K562 (cell line): ENCODE measurements around the gene TMEM123. TPM values are rescaled to one million over a fixed set of nuclear protein-coding genes. Genes with fewer than 3 reads are reported as not detected.

Experiments used
- ARID3A ChIP-seq: IDR thresholded peaks from 2 replicates; pipeline ENCODE4 v1.6.1; 2012; ENCODE audit warnings: low read depth, low read length, improper control_type of control experiment, borderline replicate concordance
- BRF1 ChIP-seq: IDR thresholded peaks from 3 replicates; pipeline ENCODE4 v1.6.1; 2011; ENCODE audit warnings: borderline replicate concordance, mild to moderate bottlenecking; ENCODE audit not compliant: insufficient read length; ENCODE audit errors: extremely low read depth
- CBX1 ChIP-seq: sonication (generic); IDR thresholded peaks from 2 replicates; pipeline ENCODE4 v1.6.1; 2016; ENCODE audit warnings: antibody characterized with exemption, low read depth, mild to moderate bottlenecking
- CHD4 ChIP-seq: fragments of 200-600 bp; sonication (generic); IDR thresholded peaks from 3 replicates; pipeline ENCODE4 v1.6.1; 2012; ENCODE audit warnings: low read depth, mild to moderate bottlenecking, mixed read lengths, low read length, inconsistent platforms; ENCODE audit not compliant: insufficient read depth, insufficient replicate concordance, poor library complexity, severe bottlenecking
- CXXC5 ChIP-seq: fragments of 250-450 bp; sonication (Bioruptor Pico); IDR thresholded peaks from 2 replicates; pipeline ENCODE4 v1.8.0; 2022; ENCODE audit warnings: inconsistent platforms, mild to moderate bottlenecking, moderate library complexity
- E2F3 ChIP-seq: fragments of 250-450 bp; sonication (Bioruptor Pico); IDR thresholded peaks from 2 replicates; pipeline ENCODE4 v1.4.0; 2020; ENCODE audit warnings: mild to moderate bottlenecking
- EP300 ChIP-seq: IDR thresholded peaks from 2 replicates; pipeline ENCODE4 v1.6.1; 2012; ENCODE audit warnings: low read length, improper control_type of control experiment
- FOXK1 ChIP-seq: sonication (generic); formaldehyde crosslinking; IDR thresholded peaks from 2 replicates; pipeline ENCODE4 v1.8.0; 2022; ENCODE audit warnings: missing genetic modification reagents, mild to moderate bottlenecking, borderline replicate concordance
- MAZ ChIP-seq, 2 experiments: fragments of 450-650 bp in 1 of 2; sonication (generic) in 1 of 2; formaldehyde crosslinking; IDR thresholded peaks in 1 of 2; conservative IDR thresholded peaks in 1 of 2; 2 replicates each; pipeline versions ENCODE4 v1.4.0 to v1.5.0; 2020; ENCODE audit warnings: mild to moderate bottlenecking in 1 of 2, missing genetic modification reagents in 1 of 2
- MEIS2 ChIP-seq: fragments of 450-650 bp; IDR thresholded peaks from 2 replicates; pipeline ENCODE4 v1.6.1; 2014; ENCODE audit warnings: mild to moderate bottlenecking; ENCODE audit not compliant: partially characterized antibody
- MLX ChIP-seq, 2 experiments: fragments of 450-650 bp in 1 of 2; sonication (generic) in 1 of 2; formaldehyde crosslinking; conservative IDR thresholded peaks; 2 replicates each; pipeline versions ENCODE4 v1.4.0 to v1.8.1; 2020 to 2022; ENCODE audit warnings: mild to moderate bottlenecking in 1 of 2, missing genetic modification reagents in 1 of 2
- POLR2G ChIP-seq: fragments of 200-400 bp; formaldehyde crosslinking; IDR thresholded peaks from 2 replicates; pipeline ENCODE4 v1.6.1; 2017; ENCODE audit warnings: low read depth, mild to moderate bottlenecking, antibody characterized with exemption, low read length, moderate library complexity
- RBBP5 ChIP-seq: fragments of 200-600 bp; sonication (generic); IDR thresholded peaks from 2 replicates; pipeline ENCODE4 v1.6.1; 2012; ENCODE audit warnings: borderline replicate concordance, mild to moderate bottlenecking, low read length, control low read depth, inconsistent platforms; ENCODE audit not compliant: insufficient read depth, poor library complexity, severe bottlenecking
- SP1 ChIP-seq: sonication (generic); formaldehyde crosslinking; IDR thresholded peaks from 2 replicates; pipeline ENCODE4 v1.8.1; 2022; ENCODE audit warnings: mild to moderate bottlenecking, missing genetic modification reagents
- STAT5A ChIP-seq: IDR thresholded peaks from 2 replicates; pipeline ENCODE4 v1.6.1; 2012; ENCODE audit warnings: low read length, inconsistent platforms, borderline replicate concordance
- TRIM24 ChIP-seq, 2 experiments: fragments of 450-650 bp; IDR thresholded peaks; 2 replicates each; pipeline ENCODE4 v1.6.1; 2016
- ZBTB11 ChIP-seq, 3 experiments: fragments of 200-800 bp in 1 of 3; fragments of 250-450 bp in 1 of 3; fragments of 450-650 bp in 1 of 3; sonication (Bioruptor Pico) in 1 of 3; sonication (Bioruptor generic) in 1 of 3; formaldehyde crosslinking in 1 of 3; IDR thresholded peaks; 2 replicates each; pipeline versions ENCODE4 v1.6.1 to v1.8.0; 2016 to 2022; ENCODE audit warnings: mild to moderate bottlenecking in 2 of 3, missing genetic modification characterization in 2 of 3, missing compliant biosample characterization in 1 of 3, moderate library complexity in 1 of 3
- ZBTB7A ChIP-seq: IDR thresholded peaks from 2 replicates; pipeline ENCODE4 v1.6.1; 2011; ENCODE audit warnings: low read depth, mild to moderate bottlenecking, low read length, moderate library complexity, borderline replicate concordance; ENCODE audit not compliant: control insufficient read depth
- ZC3H4 ChIP-seq: sonication (generic); formaldehyde crosslinking; IDR thresholded peaks from 2 replicates; pipeline ENCODE4 v1.9.0; 2021; ENCODE audit warnings: missing genetic modification reagents, borderline replicate concordance
- polyA plus RNA-seq, 8 experiments: library from polyadenylated mRNA; depleted of rRNA in 4 of 8; stranded (reverse) in 5 of 8; unstranded in 3 of 8; fragments of >200 nt; fragmentation: Nextera tagmentation in 2 of 8; fragmentation: Illumina TruSeq in 1 of 8; extraction: Ambion mirVana in 2 of 8; extraction: Trizol in 1 of 8; gene quantifications; 2 replicates each; pipeline versions ENCODE4 v1.2.1 to v1.2.3, GENCODE V29; 2011 to 2014; ENCODE audit warnings: inconsistent platforms in 1 of 8, missing spikeins in 1 of 8
- total RNA-seq, 7 experiments: library from RNA; depleted of rRNA in 6 of 7; stranded (reverse); fragments of >200 nt in 6 of 7; fragmentation: Illumina TruSeq in 2 of 7; extraction: Trizol in 2 of 7; gene quantifications; 2 replicates each; pipeline versions ENCODE4 v1.2.1 to v1.2.3, GENCODE V29; 2011 to 2021; ENCODE audit warnings: low replicate concordance in 1 of 7

The TMEM123 gene
- total and polyA plus RNA-seq, 9 of the 15 experiments (the other 6 are each of a cell fraction or from before 2014, with no cell fraction given) = 19.8 to 344 (median 82.4) TPM

- TF ChIP-seq CXXC5 (CRISPR knock-in tag) (0 out of 2 replicates have a peak, but pooled peaks have one; percentile 11), RBBP5 (peak; percentile 16), POLR2G (no peak), E2F3 (CRISPR knock-in tag) (no peak), SP1 (CRISPR knock-in tag) (peak; percentile 38; the same call in 1 of the 2 replicates), BRF1 (no peak), MLX (CRISPR knock-in tag; conservative IDR thresholded peaks at IDR 0.05) (no peak), TRIM24 (IDR thresholded peaks at IDR 0.05) (0 out of 4 replicates have a peak, but pooled peaks of 1 of the 2 experiments have one; percentile 7), ZC3H4 (CRISPR knock-in tag) (no peak), EP300 (peak; percentile 34; the same call in 1 of the 2 replicates), MAZ (CRISPR knock-in tag; conservative IDR thresholded peaks at IDR 0.05 in 1 of 2, IDR thresholded peaks at IDR 0.05 in 1 of 2) (peak; percentile 12 to 38; a peak in 2 of 4 replicates), MEIS2 (peak; percentile 15), ARID3A (0 out of 2 replicates have a peak, but pooled peaks have one; percentile 10), STAT5A (peak; percentile 26; the same call in 1 of the 2 replicates), CBX1 (no peak), ZBTB7A (peak; percentile 49; the same call in 1 of the 2 replicates), CHD4 (no peak), ZBTB11 (CRISPR knock-in tag; IDR thresholded peaks at IDR 0.05) (peak in 1 of 3 experiments; percentile 39; a peak in 1 of 6 replicates), FOXK1 (CRISPR knock-in tag) (no peak)
These were observed 67.2 kb downstream of the TMEM123 start (continued) for GRCh38 chr11:102385085-102386007.
